T-helper 1 cell treated with Interleukin-12 subunit alpha and Interleukin-12 subunit beta and Interleukin-4 antibody, amounts not matched to agents 30 ng/mL and 1 ng/mL, for 36 hours (primary cell): Measurements from ENCODE around the gene UNC119. TPM values are rescaled to one million over a fixed set of nuclear protein-coding genes. Genes with fewer than 3 reads are reported as not detected.

Source experiments
- intact Hi-C: fragments of 100-400 bp; cut with micrococcal nuclease; formaldehyde crosslinking; loops from one replicate; pipeline ENCODE4 v1.15.1; 2024
- total RNA-seq: library from RNA; stranded (reverse); gene quantifications from 2 replicates; pipeline ENCODE4 v1.2.3, GENCODE V29; 2022

UNC119 gene
- total RNA-seq, 1 donor from 2014 or later: 138 TPM

- intact Hi-C loops: loop anchor here (5.0 kb wide), 2 partner anchors 65 to 175 kb away; partner anchors contain the start of genes RSKR, SARM1 and VTN
Observed at GRCh38 chr17:28547096-28547622, 5.3 kb downstream of the UNC119 start.

- intact Hi-C loops: loop anchor here (5.0 kb wide), 2 partner anchors 66 to 174 kb away; partner anchors contain the start of genes RSKR, SARM1 and VTN
Observed at GRCh38 chr17:28545787-28546415, 6.5 kb downstream of the UNC119 start.

- intact Hi-C loops: loop anchor here (5.0 kb wide), 2 partner anchors 67 to 173 kb away; partner anchors contain the start of genes RSKR, SARM1 and VTN
Observed at GRCh38 chr17:28545141-28545503, 7.3 kb downstream of the UNC119 start.

GRCh38 chr17:28544402-28545140, 7.9 kb downstream of the UNC119 start:
- intact Hi-C loops: loop anchor here (5.0 kb wide), 2 partner anchors 68 to 172 kb away; partner anchors contain the start of genes RSKR, SARM1 and VTN

GRCh38 chr17:28541439-28541838, 11.0 kb downstream of the UNC119 start:
- intact Hi-C loops: no loop called here

- intact Hi-C loops: loop anchor here (1.0 kb wide), 2 partner anchors 9 to 46 kb away; no protein-coding TSS in a partner anchor
Observed at GRCh38 chr17:28540231-28540630, 12.2 kb downstream of the UNC119 start.

GRCh38 chr17:28538296-28538895, 14.0 kb downstream of the UNC119 start:
- intact Hi-C loops: no loop called here

- intact Hi-C loops: no loop called here
Observed at GRCh38 chr17:28537219-28537610, 15.2 kb downstream of the UNC119 start.

GRCh38 chr17:28536532-28537218, 15.7 kb downstream of the UNC119 start:
- intact Hi-C loops: no loop called here

- intact Hi-C loops: no loop called here
Observed at GRCh38 chr17:28534740-28535375, 17.6 kb downstream of the UNC119 start.

GRCh38 chr17:28533091-28533807, 19.2 kb downstream of the UNC119 start:
- intact Hi-C loops: no loop called here

- intact Hi-C loops: no loop called here
Observed at GRCh38 chr17:28532050-28532960, 20.1 kb downstream of the UNC119 start.

GRCh38 chr17:28530926-28531325, 21.5 kb downstream of the UNC119 start:
- intact Hi-C loops: no loop called here

- intact Hi-C loops: no loop called here
Observed at GRCh38 chr17:28530250-28530649, 22.2 kb downstream of the UNC119 start.

GRCh38 chr17:28529013-28529400, 23.4 kb downstream of the UNC119 start:
- intact Hi-C loops: no loop called here

GRCh38 chr17:28528327-28529012, 24.0 kb downstream of the UNC119 start:
- intact Hi-C loops: no loop called here

GRCh38 chr17:28527859-28528258, 24.6 kb downstream of the UNC119 start:
- intact Hi-C loops: no loop called here

GRCh38 chr17:28527181-28527681, 25.2 kb downstream of the UNC119 start:
- intact Hi-C loops: no loop called here
